ENCODE data around the gene RNF227.
"Not testable (repeated sequence)": the region's sequence is repeated elsewhere in the genome, so short reads cannot be mapped to it uniquely, and the experiment has no call there.

Gene RNF227

GRCh38 chr17:7887482-7888183 is 28.5 kb downstream of the RNF227 start:
- DNase-seq, result peak; percentile 71 to 85

- DNase-seq, result no peak
Measured at GRCh38 chr17:7887038-7887481, 29.0 kb downstream of the RNF227 start.

- peak in 1 of 2 donors; percentile 20 for DNase-seq
Measured at GRCh38 chr17:7886227-7887037, 29.7 kb downstream of the RNF227 start.

GRCh38 chr17:7885367-7886226 is 30.5 kb downstream of the RNF227 start:
- DNase-seq, result peak in 1 of 2 donors; percentile 51

- no peak for DNase-seq
Measured at GRCh38 chr17:7884581-7885366, 31.3 kb downstream of the RNF227 start.

- peak in 1 of 2 donors; percentile 13 for DNase-seq
Measured at GRCh38 chr17:7883781-7884386, 32.2 kb downstream of the RNF227 start.

GRCh38 chr17:7882629-7883028 is 33.5 kb downstream of the RNF227 start:
- no peak for DNase-seq

- peak in 1 of 2 donors; percentile 9 for DNase-seq
Measured at GRCh38 chr17:7882068-7882467, 34.0 kb downstream of the RNF227 start.

- peak in 1 of 2 donors; percentile 25 for DNase-seq
Measured at GRCh38 chr17:7881276-7882054, 34.6 kb downstream of the RNF227 start.

GRCh38 chr17:7880076-7880868 is 35.8 kb downstream of the RNF227 start:
- DNase-seq, result no peak

GRCh38 chr17:7878234-7878633 is 37.9 kb downstream of the RNF227 start:
- no peak for DNase-seq

- peak in 1 of 2 donors; percentile 30 for DNase-seq
Measured at GRCh38 chr17:7875804-7876370, 40.2 kb downstream of the RNF227 start.

- DNase-seq, result no peak
Measured at GRCh38 chr17:7873051-7873450, 43.0 kb downstream of the RNF227 start.

GRCh38 chr17:7867881-7868329 is 48.2 kb downstream of the RNF227 start:
- DNase-seq, result peak in 1 of 2 donors; percentile 15

GRCh38 chr17:7864995-7865650 is 51.0 kb downstream of the RNF227 start:
- no peak for DNase-seq

GRCh38 chr17:7864384-7864783 is 51.7 kb downstream of the RNF227 start:
- not testable (repeated sequence) for DNase-seq
